Common myeloid progenitor, CD34-positive (primary cell): ENCODE results near the gene CDK7.
"Not testable (repeated sequence)": the region's sequence is repeated elsewhere in the genome, so short reads cannot be mapped to it uniquely, and the experiment has no call there.

Experiments used
- CTCF ChIA-PET: fragments of 350-600 bp; sonication (Branson Sonifier 250); formaldehyde crosslinking; loops from one replicate; lab custom pipeline; 2021; ENCODE audit warnings: antibody characterized with exemption; lab: Charles Lee
- POLR2A ChIA-PET: fragments of 350-600 bp; sonication (Branson Sonifier 250); formaldehyde crosslinking; loops from one replicate; lab custom pipeline; 2021; ENCODE audit warnings: antibody characterized with exemption; lab: Charles Lee
- DNase-seq, 3 donors: peaks; one replicate each; pipeline versions ENCODE4 v3.0.0 to v3.0.0-alpha.2; 2013
- H3K27ac ChIP-seq, 2 experiments: 1 replicate in 1 of 2; 2 replicates in 1 of 2; pipeline ENCODE4 v1.7.0; 2013; ENCODE audit warnings: inconsistent platforms in 2 of 2, low read length in 2 of 2, mild to moderate bottlenecking in 2 of 2, low read depth in 1 of 2, moderate library complexity in 1 of 2; ENCODE audit not compliant: severe bottlenecking in 2 of 2, insufficient read depth in 1 of 2, poor library complexity in 1 of 2
- H3K27me3 ChIP-seq, 5 experiments: replicated peaks in 2 of 5; 1 replicate in 3 of 5; 2 replicates in 2 of 5; pipeline versions ENCODE4 v1.6.1 to v1.7.0; 2013; ENCODE audit warnings: low read length in 4 of 5, mild to moderate bottlenecking in 2 of 5, moderate library complexity in 2 of 5, inconsistent platforms in 1 of 5; ENCODE audit not compliant: insufficient read depth in 5 of 5, control insufficient read depth in 4 of 5
- H3K36me3 ChIP-seq, 4 experiments: 1 replicate in 2 of 4; 2 replicates in 2 of 4; pipeline versions ENCODE4 v1.6.1 to v1.7.0; 2013; ENCODE audit warnings: low read length in 3 of 4, control low read depth in 1 of 4, mild to moderate bottlenecking in 1 of 4; ENCODE audit not compliant: control insufficient read depth in 4 of 4, insufficient read depth in 4 of 4
- H3K4me1 ChIP-seq, 4 experiments: 1 replicate in 3 of 4; 2 replicates in 1 of 4; pipeline versions ENCODE4 v1.6.1 to v1.7.1; 2013; ENCODE audit warnings: low read length in 3 of 4, mild to moderate bottlenecking in 3 of 4, control low read depth in 1 of 4, inconsistent platforms in 1 of 4, moderate library complexity in 1 of 4; ENCODE audit not compliant: control insufficient read depth in 4 of 4, insufficient read depth in 4 of 4; ENCODE audit errors: control extremely low read depth in 1 of 4
- H3K4me3 ChIP-seq, 7 experiments: 1 replicate in 4 of 7; 2 replicates in 3 of 7; pipeline versions ENCODE4 v1.5.1 to v1.7.0; 2013; ENCODE audit warnings: mild to moderate bottlenecking in 7 of 7, low read length in 6 of 7, moderate library complexity in 6 of 7, inconsistent platforms in 2 of 7, low read depth in 2 of 7, control low read depth in 1 of 7; ENCODE audit not compliant: insufficient read depth in 4 of 7, control insufficient read depth in 1 of 7; ENCODE audit errors: extremely low read depth in 1 of 7
- H3K9me3 ChIP-seq, 5 experiments: 1 replicate in 4 of 5; 2 replicates in 1 of 5; pipeline versions ENCODE4 v1.6.1 to v1.7.1; 2013; ENCODE audit warnings: low read length in 4 of 5, mild to moderate bottlenecking in 2 of 5, inconsistent platforms in 1 of 5, low read depth in 1 of 5, moderate library complexity in 1 of 5; ENCODE audit not compliant: control insufficient read depth in 4 of 5, insufficient read depth in 2 of 5; ENCODE audit errors: control extremely low read depth in 1 of 5
- WGBS: methylation state at CpG from one replicate; pipeline ENCODE4 v1.1.5; 2013; ENCODE audit not compliant: insufficient coverage; 5-methylcytosine and 5-hydroxymethylcytosine counted together

CDK7 gene

GRCh38 chr5:69219939-69220338 is 14.7 kb upstream of the CDK7 start:
- ChIA-PET CTCF (interaction anchor here (1.0 to 1.3 kb wide), 2 partner anchors 47 to 126 kb away, joined by 3 read pairs; partner anchors contain the start of gene SLC30A5), POLR2A (no interaction called here)
- DNase-seq, result no peak
- Histone ChIP-seq H3K4me1 (peaks cover 5 to 14% (median 8%) of the 10 kb centered on the region in 4 experiments), H3K36me3 (peaks cover 0 to 5% (median 2%) of the 10 kb centered on the region in 4 experiments), H3K27me3 (no peaks in the 10 kb centered on the region), H3K4me3 (no peak overlapping the region), H3K27ac (no peak overlapping the region), H3K9me3 (no peaks in the 10 kb centered on the region)

DNA sequence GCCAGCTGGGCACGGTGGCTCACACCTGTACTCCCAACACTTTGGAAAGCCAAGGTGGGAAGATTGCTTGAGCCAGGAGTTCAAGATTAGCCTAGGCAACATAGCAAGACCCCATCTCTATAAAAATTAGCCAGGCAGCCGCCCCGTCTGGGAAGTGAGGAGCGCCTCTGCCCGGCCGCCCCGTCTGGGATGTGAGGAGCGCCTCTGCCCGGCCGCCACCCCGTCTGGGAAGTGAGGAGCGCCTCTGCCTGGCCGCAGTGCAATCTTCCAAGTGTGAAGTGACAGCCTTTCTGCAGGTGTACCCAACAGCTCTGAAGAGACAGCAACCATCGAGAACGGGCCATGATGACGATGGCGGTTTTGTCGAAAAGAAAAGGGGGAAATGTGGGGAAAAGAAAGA is 14.3 kb upstream of the CDK7 start:
- H3K27ac ChIP-seq, DNase-seq, H3K36me3 ChIP-seq, H3K9me3 ChIP-seq, POLR2A ChIA-PET, H3K4me3 ChIP-seq, H3K27me3 ChIP-seq: not testable (repeated sequence)
- 99% methylated on average over 13 of the region's 18 CpGs for WGBS
- peaks cover 5 to 14% (median 8%) of the 10 kb centered on the region in 4 experiments for H3K4me1 ChIP-seq
- CTCF ChIA-PET, result interaction anchor here (1.3 kb wide), 1 partner anchor 46 kb away, joined by 3 read pairs; no protein-coding TSS in a partner anchor

DNA sequence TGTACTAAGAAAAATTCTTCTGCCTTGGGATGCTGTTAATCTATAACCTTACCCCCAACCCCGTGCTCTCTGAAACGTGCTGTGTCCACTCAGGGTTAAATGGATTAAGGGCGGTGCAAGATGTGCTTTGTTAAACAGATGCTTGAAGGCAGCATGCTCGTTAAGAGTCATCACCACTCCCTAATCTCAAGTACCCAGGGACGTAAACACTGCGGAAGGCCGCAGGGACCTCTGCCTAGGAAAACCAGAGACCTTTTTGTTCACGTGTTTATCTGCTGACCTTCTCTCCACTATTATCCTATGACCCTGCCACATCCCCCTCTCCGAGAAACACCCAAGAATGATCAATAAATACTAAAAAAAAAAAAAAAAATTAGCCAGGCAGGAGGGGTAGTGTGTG is 13.9 kb upstream of the CDK7 start:
- H3K4me1 ChIP-seq, result peaks cover 5 to 14% (median 8%) of the 10 kb centered on the region in 4 experiments
- H3K4me3 ChIP-seq, DNase-seq, CTCF ChIA-PET, H3K27me3 ChIP-seq, POLR2A ChIA-PET, H3K9me3 ChIP-seq, H3K27ac ChIP-seq, H3K36me3 ChIP-seq: not testable (repeated sequence)
- no CpG with 5 or more reads among the region's 9 CpGs for WGBS

GRCh38 chr5:69224520-69224919 is 10.2 kb upstream of the CDK7 start:
- ChIA-PET CTCF (no interaction called here), POLR2A (no interaction called here)
- no peaks in the 10 kb centered on the region for H3K9me3 ChIP-seq
- WGBS, result 100% methylated on average over 8 of the region's 8 CpGs
- H3K4me1 ChIP-seq, result no peaks in the 10 kb centered on the region
- no peaks in the 10 kb centered on the region for H3K27me3 ChIP-seq
- no peak overlapping the region for H3K27ac ChIP-seq
- peaks cover 10 to 23% (median 14%) of the 10 kb centered on the region in 4 experiments for H3K36me3 ChIP-seq
- H3K4me3 ChIP-seq, result no peak overlapping the region
- DNase-seq, result no peak

GRCh38 chr5:69225860-69226259 is 8.8 kb upstream of the CDK7 start:
- ChIA-PET POLR2A (no interaction called here), CTCF (no interaction called here)

DNA sequence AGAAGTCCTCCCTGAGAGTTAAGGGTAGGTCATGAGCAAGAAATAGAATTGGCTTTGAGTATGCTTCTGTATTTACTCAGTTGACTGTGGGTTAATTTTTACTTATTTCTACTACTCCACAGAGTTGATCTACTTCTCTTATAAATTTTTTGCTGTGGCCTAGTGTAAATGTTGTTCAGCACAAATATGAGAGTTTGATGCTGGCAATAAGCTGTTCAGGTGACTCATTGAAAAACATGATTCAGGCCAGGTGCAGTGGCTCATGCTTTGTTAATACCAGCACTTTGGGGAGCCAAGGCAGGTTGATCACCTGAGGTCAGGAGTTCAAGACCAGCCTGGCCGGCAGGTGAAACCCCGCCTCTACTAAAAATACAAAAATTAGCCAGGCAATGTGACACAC is 4.5 kb upstream of the CDK7 start:
- Histone ChIP-seq H3K4me3 (no peak overlapping the region), H3K9me3 (no peaks in the 10 kb centered on the region), H3K27ac (no peak overlapping the region), H3K36me3 (peaks cover 6 to 28% (median 16%) of the 10 kb centered on the region in 4 experiments), H3K27me3 (no peaks in the 10 kb centered on the region), H3K4me1 (peaks cover 0 to 6% (median 4%) of the 10 kb centered on the region in 4 experiments)
- ChIA-PET CTCF (interaction anchor here (0.6 kb wide), 1 partner anchor 22 kb away, joined by 3 read pairs; no protein-coding TSS in a partner anchor), POLR2A (no interaction called here)
- no CpG with 5 or more reads among the region's 2 CpGs for WGBS
- no peak for DNase-seq

More at GRCh38 chr5:69225860-69226259, 8.8 kb upstream of the CDK7 start:
- WGBS, result 100% methylated on average over 2 of the region's 4 CpGs
- no peaks in the 10 kb centered on the region for H3K27me3 ChIP-seq
- no peak overlapping the region for H3K4me3 ChIP-seq
- DNase-seq, result no peak
- no peaks in the 10 kb centered on the region for H3K4me1 ChIP-seq
- no peaks in the 10 kb centered on the region for H3K9me3 ChIP-seq
- H3K36me3 ChIP-seq, result peaks cover 7 to 30% (median 18%) of the 10 kb centered on the region in 4 experiments
- no peak overlapping the region for H3K27ac ChIP-seq

GRCh38 chr5:69231281-69231680 is 3.4 kb upstream of the CDK7 start:
- ChIA-PET POLR2A (interaction anchor here (2.2 kb wide), 1 partner anchor 13 kb away, joined by 7 read pairs; a partner anchor contains a TSS), CTCF (no interaction called here)
- WGBS, result 100% methylated on average over 6 of the region's 6 CpGs
- Histone ChIP-seq H3K9me3 (no peaks in the 10 kb centered on the region), H3K4me1 (peaks cover 4 to 13% (median 9%) of the 10 kb centered on the region in 4 experiments), H3K27me3 (no peaks in the 10 kb centered on the region), H3K4me3 (no peak overlapping the region), H3K36me3 (peaks cover 5 to 23% (median 13%) of the 10 kb centered on the region in 4 experiments), H3K27ac (no peak overlapping the region)
- no peak for DNase-seq
